HG03175 (cell line): ENCODE results near the gene C3orf52.

Experiments
- ATAC-seq: cut with Tn5 transposase; IDR thresholded peaks from one replicate; pipeline ENCODE4 v1.9.1; 2021; ENCODE audit warnings: mild to moderate bottlenecking, moderate library complexity; ENCODE audit not compliant: unreplicated experiment

C3orf52 gene

DNA sequence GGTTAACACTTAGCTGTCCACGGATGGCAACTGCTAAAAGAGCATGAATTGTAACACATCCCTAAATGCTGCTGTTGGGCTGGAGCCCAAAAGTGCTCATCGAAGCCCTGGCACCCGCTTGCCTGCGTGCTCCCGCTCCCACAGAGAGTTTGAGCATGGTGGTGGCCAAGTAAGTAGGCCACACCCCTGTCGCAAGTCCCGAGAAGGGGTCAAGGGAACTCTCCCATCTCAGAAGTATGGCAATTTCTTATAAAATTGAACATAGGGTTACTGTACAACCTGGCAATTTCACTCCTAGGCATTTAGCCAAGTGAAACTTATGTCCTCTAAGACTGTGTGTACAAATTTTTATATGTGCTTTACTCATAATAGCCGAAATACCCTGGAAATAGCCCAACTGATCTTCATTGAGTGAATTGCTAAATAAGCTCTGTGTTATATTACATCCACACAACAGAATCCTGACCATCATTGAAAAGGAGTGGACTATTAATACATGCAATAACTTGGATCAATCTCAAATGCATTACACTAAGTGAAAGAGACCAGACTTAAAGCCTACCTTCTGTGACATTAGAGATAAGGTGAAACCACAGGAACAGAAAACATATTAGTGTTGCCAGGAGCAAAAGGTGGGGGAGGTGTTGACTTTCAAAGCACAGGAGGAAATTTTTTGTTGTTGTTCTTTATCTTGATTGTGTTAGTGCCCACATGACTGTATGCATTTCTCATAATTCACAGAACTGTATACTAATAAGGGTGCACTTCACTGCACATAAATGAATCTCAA is 48.3 kb downstream of the C3orf52 start:
- ATAC-seq: no peak

DNA sequence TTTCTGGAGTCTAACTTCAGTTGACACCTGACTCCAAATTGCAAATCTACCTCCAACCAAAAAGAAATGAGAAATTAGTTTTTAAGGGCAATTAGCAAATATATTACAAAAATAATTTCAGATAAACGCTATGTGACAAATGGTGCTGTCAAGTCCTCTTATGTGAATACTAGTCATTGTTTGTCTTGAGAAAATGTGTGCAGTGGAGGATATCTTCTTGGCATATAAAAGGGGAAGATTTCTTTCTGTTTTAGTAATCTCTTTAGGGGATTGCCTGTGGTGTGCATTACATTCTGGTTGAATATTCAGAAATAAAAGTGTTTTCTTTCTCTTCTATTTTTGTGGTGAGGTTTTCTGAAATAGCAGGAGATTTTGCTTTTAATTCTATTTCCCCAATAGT is 49.9 kb downstream of the C3orf52 start:
- no peak for ATAC-seq

DNA sequence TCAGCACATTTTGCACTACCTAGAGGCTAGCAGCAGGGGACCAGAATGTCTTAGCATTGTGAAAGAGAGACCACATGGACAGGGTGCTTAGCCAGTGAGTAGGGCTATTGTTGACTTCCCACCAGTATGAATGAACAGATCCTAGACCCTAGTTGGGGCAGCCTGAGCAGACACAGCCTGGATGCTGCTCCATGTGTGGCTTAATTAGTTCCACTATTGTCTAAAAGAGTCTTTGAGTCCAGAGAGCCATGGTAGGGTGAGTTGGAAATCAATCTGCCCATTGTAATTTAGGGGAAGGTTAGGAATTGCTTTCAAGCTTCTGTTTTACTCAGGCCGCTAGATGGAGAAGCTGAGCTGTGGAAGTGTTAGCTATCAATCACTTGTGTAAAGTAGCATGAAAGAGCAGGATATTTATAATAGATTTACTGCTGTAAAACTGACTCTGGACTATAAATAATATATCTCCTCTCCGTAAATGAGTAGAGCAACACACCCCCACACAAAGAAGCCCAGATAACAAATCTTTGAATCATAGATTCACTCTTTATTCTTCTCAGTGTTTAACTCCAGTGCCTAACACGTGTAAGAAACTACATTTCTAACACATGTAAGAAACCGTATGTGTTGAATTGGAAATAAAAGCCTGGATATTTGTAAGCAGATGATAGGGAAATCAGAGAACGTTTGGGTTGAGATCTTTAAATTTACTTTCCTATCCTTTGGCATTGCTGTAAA is 50.9 kb downstream of the C3orf52 start:
- ATAC-seq: no peak

DNA sequence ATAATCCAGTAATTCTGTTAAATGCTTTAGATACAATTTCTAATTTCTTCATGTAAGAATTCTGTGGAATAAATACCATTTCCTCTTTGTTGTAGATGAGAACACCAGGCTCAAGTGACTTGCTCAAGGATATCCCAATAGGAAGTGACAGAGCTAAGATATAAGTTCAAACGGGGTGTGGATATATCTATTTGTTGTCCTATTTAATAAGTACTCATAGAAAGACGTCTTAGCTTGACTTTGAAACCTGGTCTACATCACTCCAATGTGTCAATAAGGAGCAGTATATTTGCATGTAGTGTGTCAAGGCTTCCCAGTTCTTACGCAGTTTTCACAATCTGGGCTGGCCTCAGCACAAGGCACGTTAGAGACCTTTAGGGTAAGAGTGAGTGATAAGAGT is 51.6 kb downstream of the C3orf52 start:
- no peak for ATAC-seq

DNA sequence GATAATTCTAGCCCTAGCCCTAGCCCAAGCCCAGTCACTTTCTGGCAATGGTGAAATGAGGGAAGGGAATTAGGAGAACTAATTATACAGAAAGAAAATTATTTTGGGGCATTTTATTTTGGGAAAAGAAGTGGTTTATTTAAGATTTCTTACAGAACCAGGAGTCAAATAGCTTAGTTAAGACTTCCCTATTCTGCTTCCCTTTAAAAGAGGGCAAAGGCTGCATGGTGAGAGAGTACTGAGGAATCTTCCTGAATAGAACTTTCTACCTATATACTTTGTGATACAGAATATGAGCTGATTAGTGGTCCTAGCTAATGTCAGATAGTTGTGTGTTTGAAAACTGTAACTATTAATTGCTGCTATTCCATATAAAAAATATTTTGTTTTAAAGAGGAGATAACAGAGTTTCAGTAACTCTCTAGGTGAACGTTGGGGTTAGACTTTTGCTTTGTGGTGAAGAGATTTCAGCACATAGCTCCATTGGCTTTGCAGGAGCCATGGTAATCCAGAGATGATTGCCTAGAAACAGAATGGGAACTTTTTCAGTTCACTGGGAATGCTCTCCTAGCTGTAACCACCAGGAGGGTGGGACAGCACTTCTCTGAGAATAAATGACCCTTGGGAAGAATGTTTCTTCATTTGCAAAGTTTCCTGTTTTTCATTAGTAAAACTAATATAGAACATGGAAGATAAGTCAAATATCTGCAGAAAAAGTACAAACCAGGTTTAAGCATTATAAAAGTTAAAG is 52.2 kb downstream of the C3orf52 start:
- no peak for ATAC-seq

DNA sequence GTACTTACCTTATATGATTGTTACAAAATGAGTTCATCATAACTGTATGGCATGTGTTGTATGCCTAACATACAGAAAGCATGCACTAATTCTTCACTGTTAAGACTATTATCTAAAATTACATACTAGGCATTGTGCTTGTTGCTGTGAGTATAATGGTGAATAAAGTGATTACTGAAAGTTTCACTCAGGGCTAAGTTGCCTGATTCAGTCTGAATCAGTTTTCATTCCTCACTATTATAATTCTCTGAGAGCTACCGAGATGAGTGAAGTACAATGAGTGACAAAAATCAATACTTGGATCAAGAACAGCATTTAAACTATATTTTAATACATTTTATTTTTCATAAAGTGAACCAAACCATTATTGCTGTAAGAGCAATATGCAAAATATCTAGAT is 54.4 kb downstream of the C3orf52 start:
- ATAC-seq: no peak

DNA sequence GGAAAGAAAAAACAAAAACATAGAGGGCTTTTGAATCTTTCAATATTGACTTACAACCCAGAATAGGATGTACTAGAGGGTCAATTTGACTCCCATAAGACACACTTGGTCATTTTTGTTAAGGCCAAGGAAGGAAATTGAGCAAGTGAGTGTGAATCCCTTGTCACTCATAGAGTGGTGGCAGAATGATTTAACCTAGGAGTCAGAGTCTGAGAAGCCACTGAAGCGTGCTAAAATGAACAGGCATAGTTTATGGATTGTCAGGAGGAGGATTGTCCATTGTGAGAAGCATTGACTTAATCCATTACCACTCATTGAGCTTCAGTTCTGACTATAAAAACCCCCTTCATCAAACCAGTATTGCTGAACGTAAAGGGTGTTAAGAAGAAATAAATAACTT is 55.1 kb downstream of the C3orf52 start:
- no peak for ATAC-seq

DNA sequence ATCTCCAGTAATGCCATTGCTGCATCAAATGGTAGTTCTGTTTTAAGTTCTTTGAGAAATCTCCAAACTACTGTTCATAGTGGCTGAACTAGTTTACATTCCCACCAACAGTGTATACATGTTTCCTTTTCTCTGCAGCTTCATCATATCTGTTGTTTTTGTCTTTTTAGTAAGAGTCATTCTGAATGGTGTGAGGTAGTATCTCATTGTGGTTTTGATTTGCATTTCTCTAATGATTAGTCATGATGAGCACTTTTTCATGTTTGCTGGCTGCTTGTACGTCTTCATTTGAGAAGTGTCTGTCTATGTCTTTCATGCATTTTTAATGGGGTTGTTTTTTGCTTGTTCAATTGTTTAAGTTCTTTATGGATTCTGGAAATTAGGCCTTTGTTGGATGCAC is 57.1 kb downstream of the C3orf52 start:
- ATAC-seq: no peak

DNA sequence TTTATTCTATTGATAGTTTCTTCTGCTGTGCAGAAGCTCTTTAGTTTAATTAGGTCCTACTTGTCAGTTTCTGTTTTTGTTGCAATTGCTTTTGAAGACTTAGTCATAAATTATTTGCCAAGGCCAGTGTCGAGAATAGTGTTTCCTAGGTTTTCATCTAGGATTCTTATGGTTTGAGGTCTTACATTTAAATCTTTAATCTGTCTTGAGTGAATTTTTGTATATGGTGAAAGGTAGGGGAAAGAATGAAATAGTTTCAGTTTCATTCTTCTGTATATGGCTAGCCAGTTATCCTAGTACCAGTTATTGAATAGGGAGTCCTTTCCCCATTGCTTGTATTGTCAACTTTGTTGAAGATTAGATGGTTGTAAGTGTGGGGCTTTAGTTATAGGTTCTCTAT is 57.5 kb downstream of the C3orf52 start:
- ATAC-seq: no peak

DNA sequence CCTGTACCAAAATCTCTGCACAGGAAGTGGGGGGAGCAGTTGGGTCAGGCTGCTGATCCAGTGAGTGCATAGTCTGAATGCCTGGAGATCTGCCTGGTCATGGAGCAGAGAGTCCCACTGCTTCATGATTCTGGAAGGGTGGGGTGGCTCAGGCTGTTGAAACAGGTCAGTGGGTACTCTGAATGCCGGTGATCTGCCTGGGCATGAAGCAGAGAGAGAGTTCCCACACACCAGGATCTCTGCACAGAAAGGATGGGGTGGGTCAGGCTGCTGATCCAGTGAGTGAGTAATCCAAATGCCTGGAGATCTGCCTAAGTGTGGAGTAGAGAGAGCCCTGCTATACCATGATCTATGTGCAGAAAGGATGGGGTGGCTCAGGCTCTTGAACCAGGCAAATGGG is 62.9 kb downstream of the C3orf52 start:
- no peak for ATAC-seq

DNA sequence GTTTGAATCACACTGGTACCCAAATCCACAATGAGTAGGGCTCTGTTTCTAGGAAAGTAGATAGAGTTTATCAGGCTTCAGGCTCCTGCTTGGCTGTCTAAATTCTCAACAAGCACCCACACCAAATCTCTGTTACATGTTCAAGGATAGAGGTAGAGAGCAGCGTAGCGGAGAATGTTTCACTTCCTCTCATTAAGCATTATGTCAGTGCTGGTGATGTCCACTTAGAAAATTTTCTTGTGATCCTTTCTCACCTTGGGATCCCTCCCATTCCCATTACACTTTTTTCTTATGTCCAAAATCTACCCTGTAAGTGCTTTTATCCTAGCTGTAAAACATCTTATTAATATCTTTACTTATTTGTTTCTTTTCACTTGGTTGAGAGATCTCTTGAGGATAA is 81.6 kb downstream of the C3orf52 start:
- no peak for ATAC-seq
